Motor neuron (in vitro differentiated cells): ENCODE measurements around the gene ADAM22. TPM values are rescaled to one million over a fixed set of nuclear protein-coding genes. Genes with fewer than 3 reads are reported as not detected.

Experiments used
- total RNA-seq, 8 experiments: library from RNA; unstranded; fragments of 300-600 nt; gene quantifications; 2 replicates each; pipeline versions ENCODE4 v1.2.3 to v1.2.4, GENCODE V29; 2022

The ADAM22 gene
- total RNA-seq, 8 experiments from 2014 or later, result 0.51 to 26.0 (median 15.7) TPM

Other genes with a start within 250 kb of the ADAM22 start
- gene SLC25A40, start 57.9 kb upstream of the ADAM22 start, total RNA-seq, result 10 to 100 TPM in 7 of 8 experiments, 1 to 10 TPM in 1; 9.8 to 27.4 (median 14.3) TPM
- gene DBF4, start 57.8 kb upstream of the ADAM22 start, total RNA-seq, result 10 to 100 TPM in 5 of 8 experiments, 1 to 10 TPM in 3; 6.4 to 38.1 (median 12.1) TPM